ENCODE data around the gene MESP1.

DNA sequence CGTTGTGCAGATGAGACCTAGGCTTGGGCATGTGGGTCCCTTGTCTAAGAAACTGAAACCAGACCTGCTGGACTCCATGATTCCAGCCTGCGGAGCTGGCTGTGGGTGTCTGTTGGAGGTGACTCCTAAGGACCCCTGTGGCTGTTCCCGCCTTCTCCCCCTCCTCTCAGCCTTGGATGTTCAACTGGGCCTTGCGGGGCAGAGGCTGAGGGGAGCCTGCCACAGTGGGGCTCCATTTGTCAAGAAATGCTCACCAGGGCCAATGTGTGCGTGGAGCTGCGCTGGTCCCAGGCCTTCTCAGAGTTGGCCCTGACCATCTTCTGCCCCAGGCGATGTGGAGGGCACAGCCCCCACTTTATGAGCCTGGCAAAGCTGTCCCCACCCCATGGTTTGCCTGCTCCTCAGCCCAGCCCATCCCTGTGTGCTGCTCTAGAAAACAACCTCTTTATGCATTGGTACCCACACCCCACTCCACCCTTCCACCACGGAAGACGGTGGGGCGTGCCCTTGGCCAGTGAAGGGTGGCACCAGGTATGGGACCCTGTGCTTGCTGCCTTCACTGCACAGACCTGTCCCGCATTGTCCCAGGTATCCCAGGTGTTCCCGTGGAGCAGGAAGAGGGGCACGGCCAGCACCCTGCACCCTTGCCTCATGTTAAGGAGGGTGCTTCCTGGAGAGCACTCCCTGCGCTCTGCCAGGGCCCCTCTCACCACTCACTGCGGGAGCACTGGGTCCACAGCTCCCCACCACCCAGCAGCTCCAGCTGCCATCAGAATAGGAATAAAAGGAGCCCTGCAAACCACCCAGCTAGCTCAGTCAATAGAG is 33.0 kb upstream of the MESP1 start:
- TF ChIP-seq POLR2A (IDR thresholded peaks at IDR 0.05; ENCODE audit: low read length) = no peak
- TF ChIP-seq GATA1 (IDR thresholded peaks at IDR 0.05; ENCODE audit: low read depth, low read length) = no peak
